Upper lobe of right lung (tissue), 1 donor: ENCODE measurements around the gene RPS26. TPM values are rescaled to one million over a fixed set of nuclear protein-coding genes. Genes with fewer than 3 reads are reported as not detected.
"Not testable (repeated sequence)": the region's sequence is repeated elsewhere in the genome, so short reads cannot be mapped to it uniquely, and the experiment has no call there.

Source experiments
- ATAC-seq: fragments of 200-7000 bp; cut with Tn5 transposase; one replicate; pipeline ENCODE4 v1.9.1; 2020; ENCODE audit warnings: mild to moderate bottlenecking, moderate library complexity
- DNase-seq: peaks from one replicate; pipeline ENCODE4 v3.0.0-alpha.2; 2020
- H3K27ac ChIP-seq: fragments of 200-600 bp; one replicate; pipeline ENCODE4 v1.8.0; 2022
- H3K27me3 ChIP-seq: fragments of 200-600 bp; one replicate; pipeline ENCODE4 v1.8.0; 2022; ENCODE audit warnings: mild to moderate bottlenecking
- H3K36me3 ChIP-seq: fragments of 200-600 bp; one replicate; pipeline ENCODE4 v1.8.0; 2022
- H3K4me1 ChIP-seq: fragments of 200-600 bp; one replicate; pipeline ENCODE4 v1.8.0; 2022
- H3K4me3 ChIP-seq: fragments of 200-600 bp; one replicate; pipeline ENCODE4 v1.8.0; 2022; ENCODE audit warnings: mild to moderate bottlenecking
- H3K9me3 ChIP-seq: fragments of 200-600 bp; one replicate; pipeline ENCODE4 v1.8.0; 2022
- intact Hi-C: fragments of 100-400 bp; cut with DNase I; formaldehyde crosslinking; loops from one replicate; pipeline ENCODE4 v1.11.0; 2022
- total RNA-seq: library from RNA; stranded (reverse); fragmentation: NEBNext Ultra II Directional; extraction: Animal tissue kit (Norgen Biotek cat#: 25700); gene quantifications from one replicate; pipeline ENCODE4 v1.2.1, GENCODE V29; 2021
- TF ChIP-seq, protein P1 (sequence below): fragments of 200-600 bp; IDR thresholded peaks from one replicate; pipeline ENCODE4 v1.8.0; 2022; ENCODE audit warnings: antibody characterized with exemption
- donor health status: DM: no; HTN: yes; CAD: no; lungs with severe emphysema.

The RPS26 gene
- total RNA-seq, 1 donor from 2014 or later: 55.4 TPM

DNA sequence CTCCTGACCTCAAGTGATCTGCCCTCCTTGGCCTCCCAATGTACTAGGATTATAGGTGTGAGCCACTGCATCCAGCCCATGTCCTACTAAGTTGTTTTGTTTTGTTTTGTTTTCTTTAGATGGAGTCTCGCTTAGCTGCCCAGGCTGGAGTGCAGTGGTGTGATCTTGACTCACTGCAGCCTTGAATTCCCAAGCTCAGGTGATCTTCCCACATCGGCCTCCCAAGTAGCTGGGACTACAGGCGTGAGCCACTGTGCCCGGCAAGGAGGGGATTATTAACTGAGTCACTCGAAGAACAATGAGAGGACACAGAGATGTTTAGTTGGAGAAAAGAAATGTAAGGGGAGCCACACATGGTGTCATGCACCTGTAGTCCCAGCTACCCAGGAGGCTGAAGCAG, 20.3 kb downstream of the RPS26 start:
- Histone ChIP-seq H3K27me3 (no peaks in the 10 kb centered on the region), H3K27ac (no peak overlapping the region), H3K4me1 (no peaks in the 10 kb centered on the region), H3K36me3 (no peaks in the 10 kb centered on the region), H3K9me3 (no peaks in the 10 kb centered on the region), H3K4me3 (no peak overlapping the region)
- TF ChIP-seq, protein P1, sequence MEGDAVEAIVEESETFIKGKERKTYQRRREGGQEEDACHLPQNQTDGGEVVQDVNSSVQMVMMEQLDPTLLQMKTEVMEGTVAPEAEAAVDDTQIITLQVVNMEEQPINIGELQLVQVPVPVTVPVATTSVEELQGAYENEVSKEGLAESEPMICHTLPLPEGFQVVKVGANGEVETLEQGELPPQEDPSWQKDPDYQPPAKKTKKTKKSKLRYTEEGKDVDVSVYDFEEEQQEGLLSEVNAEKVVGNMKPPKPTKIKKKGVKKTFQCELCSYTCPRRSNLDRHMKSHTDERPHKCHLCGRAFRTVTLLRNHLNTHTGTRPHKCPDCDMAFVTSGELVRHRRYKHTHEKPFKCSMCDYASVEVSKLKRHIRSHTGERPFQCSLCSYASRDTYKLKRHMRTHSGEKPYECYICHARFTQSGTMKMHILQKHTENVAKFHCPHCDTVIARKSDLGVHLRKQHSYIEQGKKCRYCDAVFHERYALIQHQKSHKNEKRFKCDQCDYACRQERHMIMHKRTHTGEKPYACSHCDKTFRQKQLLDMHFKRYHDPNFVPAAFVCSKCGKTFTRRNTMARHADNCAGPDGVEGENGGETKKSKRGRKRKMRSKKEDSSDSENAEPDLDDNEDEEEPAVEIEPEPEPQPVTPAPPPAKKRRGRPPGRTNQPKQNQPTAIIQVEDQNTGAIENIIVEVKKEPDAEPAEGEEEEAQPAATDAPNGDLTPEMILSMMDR: no peak
- ATAC-seq (no peak), DNase-seq (no peak)
- intact Hi-C loops: no loop called here

- no peak for ATAC-seq
- Histone ChIP-seq H3K36me3 (no peaks in the 10 kb centered on the region), H3K27me3 (no peaks in the 10 kb centered on the region), H3K9me3 (no peaks in the 10 kb centered on the region), H3K4me1 (no peaks in the 10 kb centered on the region), H3K27ac (no peak overlapping the region), H3K4me3 (no peak overlapping the region)
- intact Hi-C loops: no loop called here
- DNase-seq: no peak
- TF ChIP-seq, protein P1: no peak
These were observed 21.3 kb downstream of the RPS26 start for GRCh38 chr12:56062996-56063395.

DNA sequence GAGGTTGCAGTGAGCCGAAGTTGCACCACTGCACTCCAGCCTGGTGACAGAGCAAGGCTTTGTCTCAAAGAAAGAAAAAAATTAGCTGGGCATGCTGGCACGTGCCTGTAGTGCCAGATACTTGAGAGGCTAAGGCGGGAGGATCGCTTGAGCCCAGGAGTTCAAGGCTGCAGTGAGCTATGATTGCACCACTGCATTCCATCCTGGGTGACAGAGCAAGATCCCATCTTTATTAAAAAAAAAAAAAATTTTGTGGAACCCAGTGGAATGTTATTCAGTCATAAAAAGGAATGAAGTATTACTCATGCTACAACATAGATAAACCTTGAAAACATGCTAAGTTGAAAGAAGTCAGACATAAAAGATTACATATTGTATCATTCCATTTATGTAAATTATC, 29.9 kb downstream of the RPS26 start:
- no peak for ATAC-seq
- no peaks in the 10 kb centered on the region for H3K4me1 ChIP-seq
- no peak overlapping the region for H3K4me3 ChIP-seq
- no peak overlapping the region for H3K27ac ChIP-seq
- no peaks in the 10 kb centered on the region for H3K36me3 ChIP-seq
- no peaks in the 10 kb centered on the region for H3K27me3 ChIP-seq
- TF ChIP-seq, protein P1: no peak
- intact Hi-C loops: no loop called here
- no peaks in the 10 kb centered on the region for H3K9me3 ChIP-seq
- DNase-seq: no peak

DNA sequence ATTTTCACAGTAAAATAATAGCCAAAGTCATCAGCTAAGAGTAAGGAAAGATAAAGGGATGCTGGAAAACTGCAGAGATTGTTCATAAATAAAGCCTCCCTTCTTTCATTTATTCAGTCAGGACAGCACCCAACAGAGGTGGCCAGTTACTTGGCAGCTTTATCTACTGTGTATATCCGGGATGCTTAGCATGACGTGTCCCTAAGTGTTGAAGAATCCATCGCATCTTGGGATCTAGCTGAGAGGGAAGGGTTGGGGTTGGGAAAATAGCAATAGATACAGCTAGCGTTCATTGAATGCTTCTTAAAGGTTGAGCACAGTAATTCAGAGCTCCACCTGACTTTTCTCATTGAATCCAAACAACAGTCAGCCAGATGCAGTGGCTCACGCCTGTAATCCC, 32.7 kb downstream of the RPS26 start:
- intact Hi-C loops: no loop called here
- no peak for ATAC-seq
- TF ChIP-seq, protein P1: no peak

DNA sequence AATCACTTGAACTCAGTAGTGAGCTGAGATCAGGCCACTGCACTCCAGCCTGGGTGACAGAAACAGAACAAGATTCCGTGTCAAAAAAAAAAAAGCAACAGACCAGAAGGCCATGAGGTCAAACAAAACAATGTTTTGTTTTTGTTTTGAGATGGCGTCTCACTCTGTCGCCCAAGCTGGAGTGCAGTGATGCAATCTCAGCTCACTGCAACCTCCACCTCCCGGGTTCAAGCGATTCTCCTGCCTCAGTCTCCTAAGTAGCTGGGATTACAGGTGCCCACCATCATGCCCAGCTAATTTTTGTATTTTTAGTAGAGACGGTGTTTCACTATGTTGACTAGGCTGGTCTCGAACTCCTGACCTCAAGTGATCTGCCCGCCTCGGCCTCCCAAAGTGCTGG, 36.2 kb downstream of the RPS26 start:
- H3K27ac ChIP-seq: not testable (repeated sequence)

More for the DNA sequence above, 32.7 kb downstream of the RPS26 start:
- DNase-seq: no peak
- Histone ChIP-seq H3K36me3 (no peaks in the 10 kb centered on the region), H3K4me3 (no peak overlapping the region), H3K4me1 (no peaks in the 10 kb centered on the region), H3K9me3 (no peaks in the 10 kb centered on the region), H3K27ac (no peak overlapping the region), H3K27me3 (no peaks in the 10 kb centered on the region)

GRCh38 chr12:56078427-56078826, 36.7 kb downstream of the RPS26 start:
- intact Hi-C loops: no loop called here
- DNase-seq (no peak), ATAC-seq (no peak)
- TF ChIP-seq, protein P1: no peak
- no peaks in the 10 kb centered on the region for H3K36me3 ChIP-seq
- no peak overlapping the region for H3K4me3 ChIP-seq
- no peaks in the 10 kb centered on the region for H3K9me3 ChIP-seq
- H3K4me1 ChIP-seq: peaks cover 5% of the 10 kb centered on the region
- peak overlapping the region; percentile 74 for H3K27ac ChIP-seq
- peaks cover 12% of the 10 kb centered on the region for H3K27me3 ChIP-seq

More for the DNA sequence above, 36.2 kb downstream of the RPS26 start:
- H3K4me1 ChIP-seq, DNase-seq, H3K4me3 ChIP-seq, intact Hi-C loops, H3K9me3 ChIP-seq, H3K36me3 ChIP-seq, ATAC-seq: not testable (repeated sequence)
- H3K27me3 ChIP-seq: peaks cover 12% of the 10 kb centered on the region
